H1 (cell line): Measurements from ENCODE around the gene SCMH1. TPM values are rescaled to one million over a fixed set of nuclear protein-coding genes. Genes with fewer than 3 reads are reported as not detected.

Experiments
- CTCF ChIA-PET: fragments of 300-600 bp; sonication (Branson Sonifier 250); formaldehyde crosslinking; loops from one replicate; lab custom pipeline; 2021; ENCODE audit not compliant: partially characterized antibody; lab: Charles Lee
- POLR2A ChIA-PET: fragments of 300-600 bp; sonication (Branson Sonifier 250); formaldehyde crosslinking; loops from one replicate; lab custom pipeline; 2021; ENCODE audit warnings: inconsistent platforms; ENCODE audit not compliant: partially characterized antibody; lab: Charles Lee
- DNase-seq, 2 experiments: peaks; one replicate each; pipeline versions ENCODE4 v3.0.0 to v3.0.0-alpha.2; 2010 to 2022; ENCODE audit warnings: low spot score in 2 of 2, low read depth in 1 of 2, mixed read lengths in 1 of 2
- FAIRE-seq: peaks from 2 replicates; lab custom pipeline; 2011; peaks lifted over from hg19 to GRCh38; lab: Jason Lieb, UNC
- H2AFZ ChIP-seq: 2 replicates; pipeline ENCODE4 v1.8.1; 2012; ENCODE audit warnings: low read length, inconsistent platforms
- H2AK5ac ChIP-seq: 2 replicates; pipeline ENCODE4 v1.6.1; 2013; ENCODE audit warnings: low read depth, low read length
- H2BK120ac ChIP-seq: replicated peaks from 2 replicates; pipeline ENCODE3; 2013; ENCODE audit warnings: low read depth, low read length, inconsistent platforms
- H2BK12ac ChIP-seq: 2 replicates; pipeline ENCODE4 v1.6.1; 2013; ENCODE audit warnings: low read depth, low read length
- H2BK15ac ChIP-seq: 2 replicates; pipeline ENCODE4 v1.6.1; 2013; ENCODE audit warnings: low read length
- H2BK20ac ChIP-seq: 2 replicates; pipeline ENCODE4 v1.6.1; 2013; ENCODE audit warnings: low read length
- H2BK5ac ChIP-seq: 2 replicates; pipeline ENCODE4 v1.6.1; 2013; ENCODE audit warnings: low read depth, low read length
- H3K14ac ChIP-seq: 2 replicates; pipeline ENCODE4 v1.6.1; 2013; ENCODE audit warnings: inconsistent platforms; ENCODE audit not compliant: insufficient read length
- H3K18ac ChIP-seq: 2 replicates; pipeline ENCODE4 v1.6.1; 2013; ENCODE audit warnings: low read length; ENCODE audit errors: extremely low read depth
- H3K23ac ChIP-seq: 2 replicates; pipeline ENCODE4 v1.6.1; 2013; ENCODE audit warnings: inconsistent platforms; ENCODE audit not compliant: insufficient read length
- H3K23me2 ChIP-seq: 2 replicates; pipeline ENCODE4 v1.6.1; 2013; ENCODE audit warnings: low read depth, low read length
- H3K27ac ChIP-seq: 2 replicates; pipeline ENCODE4 v1.6.1; 2011; ENCODE audit warnings: low read depth, low read length, inconsistent platforms
- H3K27me3 ChIP-seq, 4 experiments: replicated peaks in 1 of 4; 1 replicate in 1 of 4; 2 replicates in 3 of 4; pipeline versions ENCODE4 v1.6.1 to v1.8.1; 2011 to 2013; ENCODE audit warnings: low read length in 3 of 4, mild to moderate bottlenecking in 3 of 4, inconsistent platforms in 2 of 4, mixed read lengths in 2 of 4, moderate library complexity in 1 of 4; ENCODE audit not compliant: control insufficient read depth in 3 of 4, insufficient read depth in 3 of 4; ENCODE audit errors: extremely low read depth in 1 of 4
- H3K36me3 ChIP-seq, 4 experiments: 2 replicates each; pipeline versions ENCODE4 v1.6.1 to v1.8.1; 2011 to 2013; ENCODE audit warnings: mild to moderate bottlenecking in 4 of 4, low read length in 3 of 4, moderate library complexity in 2 of 4, control low read depth in 1 of 4, inconsistent platforms in 1 of 4; ENCODE audit not compliant: insufficient read depth in 4 of 4, control insufficient read depth in 2 of 4
- H3K4ac ChIP-seq: replicated peaks from 2 replicates; pipeline ENCODE3; 2013; ENCODE audit warnings: low read length, low read depth, mixed read lengths, inconsistent platforms; ENCODE audit not compliant: insufficient read length
- H3K4me1 ChIP-seq, 4 experiments: replicated peaks in 1 of 4; 1 replicate in 1 of 4; 2 replicates in 3 of 4; pipeline versions ENCODE4 v1.6.1 to v1.8.1; 2011 to 2013; ENCODE audit warnings: low read length in 3 of 4, inconsistent platforms in 2 of 4, mixed read lengths in 1 of 4; ENCODE audit not compliant: insufficient read depth in 4 of 4, control insufficient read depth in 3 of 4
- H3K4me2 ChIP-seq, 2 experiments: 2 replicates each; pipeline versions ENCODE4 v1.6.1 to v1.8.1; 2011 to 2013; ENCODE audit warnings: low read depth in 2 of 2, low read length in 2 of 2, control low read depth in 1 of 2, inconsistent platforms in 1 of 2, mild to moderate bottlenecking in 1 of 2; ENCODE audit not compliant: insufficient read depth in 1 of 2
- H3K4me3 ChIP-seq, 4 experiments: fragments of 200-600, 300-600 bp in 1 of 4; sonication (generic), shearing (Covaris generic), sonication (Bioruptor Twin) in 1 of 4; 2 replicates each; pipeline versions ENCODE4 v1.5.1 to v1.8.1; 2011 to 2016; ENCODE audit warnings: low read length in 4 of 4, low read depth in 3 of 4, control low read depth in 2 of 4, inconsistent platforms in 2 of 4, mild to moderate bottlenecking in 2 of 4, mixed read lengths in 1 of 4, moderate library complexity in 1 of 4; ENCODE audit not compliant: insufficient read depth in 2 of 4; ENCODE audit errors: extremely low read depth in 1 of 4
- H3K56ac ChIP-seq: replicated peaks from 2 replicates; pipeline ENCODE3; 2013; ENCODE audit warnings: low read depth, mild to moderate bottlenecking, mixed read lengths, low read length, inconsistent platforms; ENCODE audit not compliant: insufficient read length
- H3K79me1 ChIP-seq: 2 replicates; pipeline ENCODE4 v1.6.1; 2013; ENCODE audit warnings: low read depth, low read length, control low read depth
- H3K79me2 ChIP-seq, 2 experiments: 2 replicates each; pipeline versions ENCODE4 v1.6.1 to v1.8.1; 2012 to 2013; ENCODE audit warnings: low read length in 2 of 2, mild to moderate bottlenecking in 2 of 2, inconsistent platforms in 1 of 2; ENCODE audit not compliant: insufficient read depth in 2 of 2, control insufficient read depth in 1 of 2
- H3K9ac ChIP-seq, 4 experiments: replicated peaks in 1 of 4; 1 replicate in 1 of 4; 2 replicates in 3 of 4; pipeline versions ENCODE4 v1.6.1 to v1.8.1; 2011 to 2013; ENCODE audit warnings: low read depth in 3 of 4, low read length in 3 of 4, control low read depth in 2 of 4, mild to moderate bottlenecking in 2 of 4, moderate library complexity in 2 of 4, inconsistent platforms in 1 of 4; ENCODE audit errors: extremely low read depth in 1 of 4
- H3K9me3 ChIP-seq, 2 experiments: 2 replicates each; pipeline versions ENCODE4 v1.6.1 to v1.8.1; 2012 to 2013; ENCODE audit warnings: mild to moderate bottlenecking in 2 of 2, moderate library complexity in 2 of 2, control low read depth in 1 of 2, inconsistent platforms in 1 of 2, low read depth in 1 of 2, low read length in 1 of 2, mixed read lengths in 1 of 2; ENCODE audit not compliant: insufficient read depth in 2 of 2
- H4K20me1 ChIP-seq, 2 experiments: replicated peaks in 1 of 2; 2 replicates each; pipeline versions ENCODE3 to v1.8.1; 2011 to 2013; ENCODE audit warnings: inconsistent platforms in 2 of 2, low read length in 2 of 2, mild to moderate bottlenecking in 1 of 2; ENCODE audit not compliant: insufficient read depth in 2 of 2, control insufficient read depth in 1 of 2
- H4K5ac ChIP-seq: 2 replicates; pipeline ENCODE4 v1.6.1; 2013; ENCODE audit warnings: low read length, low read depth, mixed read lengths, inconsistent platforms; ENCODE audit not compliant: insufficient read length
- H4K8ac ChIP-seq: 2 replicates; pipeline ENCODE4 v1.8.0; 2013; ENCODE audit warnings: mild to moderate bottlenecking, moderate library complexity, low read length, inconsistent platforms; ENCODE audit not compliant: insufficient read depth; ENCODE audit errors: extremely low read depth
- H4K91ac ChIP-seq: replicated peaks from 2 replicates; pipeline ENCODE3; 2013; ENCODE audit warnings: low read length, mixed read lengths, inconsistent platforms; ENCODE audit not compliant: insufficient read length
- CREB1 ChIP-seq: IDR thresholded peaks from 2 replicates; pipeline ENCODE4 v1.6.1; 2012; ENCODE audit warnings: inconsistent platforms
- CTBP2 ChIP-seq: IDR thresholded peaks from 2 replicates; pipeline ENCODE4 v1.7.0; 2011; ENCODE audit warnings: borderline replicate concordance, mild to moderate bottlenecking, moderate library complexity, mixed read lengths, low read length; ENCODE audit not compliant: insufficient read depth, insufficient read length
- EP300 ChIP-seq, 2 experiments: IDR thresholded peaks; 1 replicate in 1 of 2; 2 replicates in 1 of 2; pipeline ENCODE4 v1.6.1; 2011 to 2012; ENCODE audit warnings: low read depth in 2 of 2, low read length in 2 of 2, mild to moderate bottlenecking in 2 of 2, borderline replicate concordance in 1 of 2, inconsistent platforms in 1 of 2, moderate library complexity in 1 of 2
- NANOG ChIP-seq: IDR thresholded peaks from 2 replicates; pipeline ENCODE4 v1.6.1; 2011; ENCODE audit warnings: low read length, low read depth, mild to moderate bottlenecking, inconsistent platforms; ENCODE audit not compliant: insufficient read depth, poor library complexity, severe bottlenecking
- PHF8 ChIP-seq: fragments of 200-600 bp; sonication (generic); conservative IDR thresholded peaks from 2 replicates; pipeline ENCODE4 v1.7.1; 2012; ENCODE audit warnings: low read depth, mild to moderate bottlenecking, inconsistent platforms, low read length, moderate library complexity
- RBBP5 ChIP-seq: IDR thresholded peaks from 2 replicates; pipeline ENCODE4 v1.7.1; 2012; ENCODE audit warnings: low read depth, mild to moderate bottlenecking, inconsistent platforms, low read length, moderate library complexity, borderline replicate concordance
- SIRT6 ChIP-seq: IDR thresholded peaks from one replicate; pipeline ENCODE4 v1.7.1; 2012; ENCODE audit warnings: low read length, inconsistent platforms
- TCF12 ChIP-seq: IDR thresholded peaks from 2 replicates; pipeline ENCODE4 v1.6.1; 2011; ENCODE audit warnings: low read depth, mild to moderate bottlenecking, low read length
- WGBS, 2 experiments: shearing (Covaris generic) in 1 of 2; methylation state at CpG; one replicate each; pipeline versions ENCODE4 v1.1.6 to v1.1.7; 2013 to 2015; ENCODE audit warnings: low lambda C conversion rate in 2 of 2, mixed read lengths in 2 of 2, inconsistent platforms in 1 of 2, low coverage in 1 of 2, missing lambda C conversion rate in 1 of 2; ENCODE audit not compliant: insufficient replicate concordance in 2 of 2, insufficient coverage in 1 of 2, insufficient read length in 1 of 2; ENCODE audit errors: extremely low coverage in 1 of 2, missing lambda C conversion rate in 1 of 2; 5-methylcytosine and 5-hydroxymethylcytosine counted together
- polyA plus RNA-seq, 7 experiments: library from polyadenylated mRNA; depleted of rRNA in 3 of 7; stranded (reverse) in 5 of 7; unstranded in 2 of 7; fragments of >200 nt in 5 of 7; fragments of 200-250 nt in 2 of 7; gene quantifications; 1 replicate in 5 of 7; 2 replicates in 1 of 7; 4 replicates in 1 of 7; pipeline versions ENCODE4 v1.2.1 to v1.2.3, GENCODE V29; 2011 to 2013; ENCODE audit warnings: missing spikeins in 2 of 7, mixed read lengths in 2 of 7
- total RNA-seq: library from RNA; stranded (reverse); fragmentation: NEBNext Ultra II Directional; extraction: Animal tissue kit (Norgen Biotek cat#: 25700); gene quantifications from 2 replicates; pipeline ENCODE4 v1.2.1, GENCODE V29; 2021
- TF ChIP-seq, protein P1 (sequence below), 3 experiments: IDR thresholded peaks; 1 replicate in 2 of 3; 2 replicates in 1 of 3; pipeline versions ENCODE4 v1.5.1 to v1.6.1; 2011; ENCODE audit warnings: low read length in 3 of 3, mild to moderate bottlenecking in 3 of 3, inconsistent platforms in 2 of 3, low read depth in 1 of 3, moderate library complexity in 1 of 3; ENCODE audit not compliant: insufficient read depth in 1 of 3; ENCODE audit errors: control extremely low read depth in 1 of 3

SCMH1 gene
- total and polyA plus RNA-seq, 2 of the 8 experiments (the other 6 are each of a cell fraction or from before 2014, with no cell fraction given) = 16.6 to 30.7 TPM

DNA sequence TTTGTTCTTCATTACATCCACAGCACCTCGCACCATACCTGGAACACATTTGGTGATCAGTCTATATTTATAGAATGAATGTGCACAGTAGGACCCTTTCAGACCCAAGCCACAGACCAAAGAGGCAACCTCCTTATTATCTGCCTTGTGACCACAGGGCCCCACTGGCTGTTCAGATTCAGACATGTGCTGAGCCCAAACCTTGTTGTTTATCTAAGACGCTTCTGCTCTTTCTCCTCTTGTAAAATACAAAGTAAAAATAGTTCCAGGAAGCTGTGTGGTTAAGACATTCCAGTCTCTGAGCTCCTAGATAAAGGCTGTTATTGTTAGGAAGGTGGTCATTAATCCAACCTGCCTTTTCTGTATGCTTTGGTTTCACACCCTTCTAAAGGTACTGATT lies 3.6 kb upstream of the SCMH1 start:
- no peak overlapping the region for H3K23ac ChIP-seq
- H3K56ac ChIP-seq = no peak overlapping the region
- H3K79me2 ChIP-seq = no peaks in the 10 kb centered on the region
- H2BK12ac ChIP-seq = no peak overlapping the region
- DNase-seq = no peak
- H2BK120ac ChIP-seq = no peak overlapping the region
- 86% methylated on average over 2 of the region's 2 CpGs; no CpG with 5 or more reads in 1 of the 2 experiments for WGBS, 2 experiments
- H2BK20ac ChIP-seq = no peak overlapping the region
- H3K9me3 ChIP-seq = no peaks in the 10 kb centered on the region
- POLR2A ChIA-PET = no interaction called here
- no peak overlapping the region for H4K8ac ChIP-seq
- no peak overlapping the region for H3K4ac ChIP-seq
- H4K91ac ChIP-seq = no peak overlapping the region
- H3K36me3 ChIP-seq = no peaks in the 10 kb centered on the region
- H3K4me3 ChIP-seq = no peak overlapping the region
- H2BK5ac ChIP-seq = no peak overlapping the region
- no peak overlapping the region for H2AFZ ChIP-seq
- CTCF ChIA-PET = no interaction called here
- no peak overlapping the region for H3K9ac ChIP-seq
- no peak overlapping the region for H3K27ac ChIP-seq
- no peak for FAIRE-seq
- peaks cover 0 to 9% (median 5%) of the 10 kb centered on the region in 4 experiments; a peak in 5 of 7 replicates for H3K4me1 ChIP-seq
- no peak overlapping the region for H3K18ac ChIP-seq
- no peaks in the 10 kb centered on the region for H3K79me1 ChIP-seq
- no peak overlapping the region for H3K4me2 ChIP-seq
- no peak overlapping the region for H2AK5ac ChIP-seq
- no peak overlapping the region for H2BK15ac ChIP-seq
- H3K14ac ChIP-seq = no peak overlapping the region
- H3K27me3 ChIP-seq = peaks cover 0 to 5% (median under 1%) of the 10 kb centered on the region in 4 experiments; a peak in 4 of 7 replicates
- peaks cover 7% of the 10 kb centered on the region; the same call in 1 of the 2 replicates for H3K23me2 ChIP-seq
- no peak overlapping the region for H4K5ac ChIP-seq
- no peaks in the 10 kb centered on the region for H4K20me1 ChIP-seq
- TF ChIP-seq CREB1 (no peak), SIRT6 (no peak), RBBP5 (no peak), TCF12 (no peak), CTBP2 (no peak), NANOG (no peak), EP300 (IDR thresholded peaks at IDR 0.05; ENCODE audit: borderline replicate concordance in 1 of 2, low read depth in 2 of 2, low read length in 2 of 2) (no peak), PHF8 (no peak)
- TF ChIP-seq, protein P1, sequence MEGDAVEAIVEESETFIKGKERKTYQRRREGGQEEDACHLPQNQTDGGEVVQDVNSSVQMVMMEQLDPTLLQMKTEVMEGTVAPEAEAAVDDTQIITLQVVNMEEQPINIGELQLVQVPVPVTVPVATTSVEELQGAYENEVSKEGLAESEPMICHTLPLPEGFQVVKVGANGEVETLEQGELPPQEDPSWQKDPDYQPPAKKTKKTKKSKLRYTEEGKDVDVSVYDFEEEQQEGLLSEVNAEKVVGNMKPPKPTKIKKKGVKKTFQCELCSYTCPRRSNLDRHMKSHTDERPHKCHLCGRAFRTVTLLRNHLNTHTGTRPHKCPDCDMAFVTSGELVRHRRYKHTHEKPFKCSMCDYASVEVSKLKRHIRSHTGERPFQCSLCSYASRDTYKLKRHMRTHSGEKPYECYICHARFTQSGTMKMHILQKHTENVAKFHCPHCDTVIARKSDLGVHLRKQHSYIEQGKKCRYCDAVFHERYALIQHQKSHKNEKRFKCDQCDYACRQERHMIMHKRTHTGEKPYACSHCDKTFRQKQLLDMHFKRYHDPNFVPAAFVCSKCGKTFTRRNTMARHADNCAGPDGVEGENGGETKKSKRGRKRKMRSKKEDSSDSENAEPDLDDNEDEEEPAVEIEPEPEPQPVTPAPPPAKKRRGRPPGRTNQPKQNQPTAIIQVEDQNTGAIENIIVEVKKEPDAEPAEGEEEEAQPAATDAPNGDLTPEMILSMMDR (IDR thresholded peaks at IDR 0.05; ENCODE audit: control extremely low read depth in 1 of 3, insufficient read depth in 1 of 3, low read depth in 1 of 3, low read length in 3 of 3) = no peak
